H9 (cell line): ENCODE data around the gene ATP6V1B1. TPM values are rescaled to one million over a fixed set of nuclear protein-coding genes. Genes with fewer than 3 reads are reported as not detected.

ENCODE experiments used
- DNase-seq: peaks from one replicate; pipeline ENCODE4 v3.0.0-alpha.2; 2017
- H2AFZ ChIP-seq: one replicate; pipeline ENCODE4 v1.6.1; 2013; ENCODE audit warnings: mild to moderate bottlenecking, low read length, control low read depth, moderate library complexity
- H2AK5ac ChIP-seq: 2 replicates; pipeline ENCODE4 v1.6.1; 2013; ENCODE audit warnings: low read length, control low read depth, mixed read lengths; ENCODE audit not compliant: insufficient read length
- H2BK120ac ChIP-seq: one replicate; pipeline ENCODE4 v1.6.1; 2013; ENCODE audit warnings: low read depth, mild to moderate bottlenecking, low read length, control low read depth, inconsistent platforms; ENCODE audit not compliant: poor library complexity, severe bottlenecking
- H2BK12ac ChIP-seq: 2 replicates; pipeline ENCODE4 v1.6.1; 2013; ENCODE audit warnings: low read length, control low read depth, mixed read lengths, low read depth; ENCODE audit not compliant: insufficient read length
- H2BK15ac ChIP-seq: 2 replicates; pipeline ENCODE4 v1.6.1; 2013; ENCODE audit warnings: low read depth, low read length, control low read depth
- H2BK20ac ChIP-seq: one replicate; pipeline ENCODE4 v1.6.1; 2013; ENCODE audit warnings: low read depth, mild to moderate bottlenecking, low read length, control low read depth, inconsistent platforms; ENCODE audit not compliant: poor library complexity, severe bottlenecking
- H2BK5ac ChIP-seq: 2 replicates; pipeline ENCODE4 v1.6.1; 2013; ENCODE audit warnings: low read length, control low read depth, mixed read lengths; ENCODE audit not compliant: insufficient read length
- H3K14ac ChIP-seq: 2 replicates; pipeline ENCODE4 v1.6.1; 2013; ENCODE audit warnings: low read length, control low read depth; ENCODE audit not compliant: insufficient read depth
- H3K18ac ChIP-seq: 2 replicates; pipeline ENCODE4 v1.6.1; 2013; ENCODE audit warnings: low read depth, mild to moderate bottlenecking, mixed read lengths, low read length, control low read depth; ENCODE audit not compliant: insufficient read length
- H3K23ac ChIP-seq: 2 replicates; pipeline ENCODE4 v1.6.1; 2013; ENCODE audit warnings: low read length, control low read depth, mixed read lengths, low read depth; ENCODE audit not compliant: insufficient read length
- H3K23me2 ChIP-seq: 2 replicates; pipeline ENCODE4 v1.6.1; 2013; ENCODE audit warnings: low read depth, mild to moderate bottlenecking, mixed read lengths, low read length, control low read depth; ENCODE audit not compliant: insufficient read length, poor library complexity, severe bottlenecking
- H3K27ac ChIP-seq: 2 replicates; pipeline ENCODE4 v1.5.1; 2013; ENCODE audit warnings: low read length, control low read depth, mixed read lengths, low read depth; ENCODE audit not compliant: insufficient read length
- H3K27me3 ChIP-seq: 2 replicates; pipeline ENCODE4 v1.6.1; 2013; ENCODE audit warnings: low read length, control low read depth, inconsistent platforms; ENCODE audit not compliant: insufficient read depth
- H3K4ac ChIP-seq: 2 replicates; pipeline ENCODE4 v1.6.1; 2013; ENCODE audit warnings: low read depth, mild to moderate bottlenecking, control low read depth, inconsistent platforms, low read length, moderate library complexity
- H3K4me1 ChIP-seq: 2 replicates; pipeline ENCODE4 v1.6.1; 2013; ENCODE audit warnings: low read length, control low read depth, inconsistent platforms; ENCODE audit not compliant: insufficient read depth
- H3K4me2 ChIP-seq: 2 replicates; pipeline ENCODE4 v1.6.1; 2013; ENCODE audit warnings: low read length, control low read depth, mixed read lengths; ENCODE audit not compliant: insufficient read length, insufficient read depth
- H3K56ac ChIP-seq: 2 replicates; pipeline ENCODE4 v1.6.1; 2013; ENCODE audit warnings: low read depth, mild to moderate bottlenecking, mixed read lengths, low read length, control low read depth; ENCODE audit not compliant: insufficient read length
- H3K79me1 ChIP-seq: 2 replicates; pipeline ENCODE4 v1.6.1; 2013; ENCODE audit warnings: low read depth, mild to moderate bottlenecking, moderate library complexity, low read length, control low read depth, inconsistent platforms; ENCODE audit not compliant: insufficient read depth, poor library complexity, severe bottlenecking
- H3K79me2 ChIP-seq: 2 replicates; pipeline ENCODE4 v1.6.1; 2013; ENCODE audit warnings: low read length, control low read depth, inconsistent platforms; ENCODE audit not compliant: insufficient read depth
- H3K9ac ChIP-seq: 2 replicates; pipeline ENCODE4 v1.6.1; 2013; ENCODE audit warnings: low read length, control low read depth, mixed read lengths; ENCODE audit not compliant: insufficient read length; ENCODE audit errors: extremely low read depth
- H3K9me3 ChIP-seq: one replicate; pipeline ENCODE4 v1.6.1; 2013; ENCODE audit warnings: low read depth, low read length, inconsistent platforms; ENCODE audit not compliant: control insufficient read depth
- H3T11ph ChIP-seq: one replicate; pipeline ENCODE4 v1.6.1; 2013; ENCODE audit warnings: mild to moderate bottlenecking, low read length, control low read depth, inconsistent platforms
- H4K20me1 ChIP-seq: one replicate; pipeline ENCODE4 v1.6.1; 2013; ENCODE audit not compliant: control insufficient read depth, insufficient read length, insufficient read depth
- H4K5ac ChIP-seq: 2 replicates; pipeline ENCODE4 v1.6.1; 2013; ENCODE audit warnings: low read depth, mild to moderate bottlenecking, mixed read lengths, low read length, control low read depth; ENCODE audit not compliant: insufficient read length
- H4K8ac ChIP-seq: replicated peaks from 2 replicates; pipeline ENCODE4 v1.6.1; 2013; ENCODE audit warnings: low read length, control low read depth, mixed read lengths, low read depth; ENCODE audit not compliant: insufficient read length
- H4K91ac ChIP-seq: 2 replicates; pipeline ENCODE4 v1.6.1; 2013; ENCODE audit warnings: low read depth, mild to moderate bottlenecking, moderate library complexity, mixed read lengths, low read length, control low read depth; ENCODE audit not compliant: insufficient read length
- H3K27ac Mint-ChIP-seq, 3 experiments: 2 replicates in 2 of 3; 3 replicates in 1 of 3; pipeline ENCODE4 v1.8.0; 2020 to 2021; ENCODE audit warnings: mixed read lengths in 3 of 3, mild to moderate bottlenecking in 1 of 3, moderate library complexity in 1 of 3
- H3K27me3 Mint-ChIP-seq: 2 replicates; pipeline ENCODE4 v1.8.0; 2021; ENCODE audit warnings: low read depth, mild to moderate bottlenecking, moderate library complexity, mixed read lengths
- H3K36me3 Mint-ChIP-seq, 3 experiments: 2 replicates in 2 of 3; 3 replicates in 1 of 3; pipeline ENCODE4 v1.8.0; 2020 to 2021; ENCODE audit warnings: low read depth in 3 of 3, mixed read lengths in 3 of 3; ENCODE audit not compliant: insufficient read depth in 1 of 3
- H3K4me1 Mint-ChIP-seq, 2 experiments: 2 replicates each; pipeline ENCODE4 v1.8.0; 2020; ENCODE audit warnings: mixed read lengths in 2 of 2
- H3K4me3 Mint-ChIP-seq, 2 experiments: 2 replicates in 1 of 2; 3 replicates in 1 of 2; pipeline ENCODE4 v1.8.0; 2020 to 2021; ENCODE audit warnings: mild to moderate bottlenecking in 2 of 2, mixed read lengths in 2 of 2, moderate library complexity in 1 of 2
- H3K9me3 Mint-ChIP-seq, 2 experiments: 2 replicates in 1 of 2; 3 replicates in 1 of 2; pipeline ENCODE4 v1.8.0; 2020; ENCODE audit warnings: mild to moderate bottlenecking in 2 of 2, mixed read lengths in 2 of 2, moderate library complexity in 1 of 2
- CTCF ChIP-seq: fragments of 200-600 bp; sonication (generic); conservative IDR thresholded peaks from 3 replicates; pipeline ENCODE4 v1.8.0; 2021; ENCODE audit warnings: antibody characterized with exemption, mild to moderate bottlenecking
- WGBS: extraction: QIAGEN DNeasy Blood & Tissue Kit; methylation state at CpG from one replicate; pipeline ENCODE4 v1.1.7; 2013; ENCODE audit warnings: missing lambda C conversion rate, low lambda C conversion rate, mixed read lengths; ENCODE audit not compliant: insufficient read length; ENCODE audit errors: extremely low coverage; 5-methylcytosine and 5-hydroxymethylcytosine counted together
- total RNA-seq: library from RNA; stranded (reverse); gene quantifications from 2 replicates; pipeline ENCODE4 v1.2.1, GENCODE V29; 2021

The ATP6V1B1 gene
- total RNA-seq, 1 experiment from 2014 or later = not detected

GRCh38 chr2:70939001-70939838, 3.5 kb downstream of the ATP6V1B1 start:
- Mint-ChIP-seq H3K4me1 (peaks cover 47 to 72% of the 10 kb centered on the region in 2 experiments), H3K36me3 (no peaks in the 10 kb centered on the region; a peak in 1 of 7 replicates), H3K27ac (no peak overlapping the region), H3K9me3 (no peaks in the 10 kb centered on the region; a peak in 2 of 5 replicates), H3K27me3 (peaks cover 78% of the 10 kb centered on the region), H3K4me3 (peak overlapping the region in 1 of 2 experiments; percentile 50; a peak in 3 of 5 replicates)
- no peak overlapping the region for H4K5ac ChIP-seq
- no peak overlapping the region for H3K18ac ChIP-seq
- H4K91ac ChIP-seq = no peak overlapping the region
- H3K27ac ChIP-seq = no peak overlapping the region
- TF ChIP-seq CTCF = no peak
- no peak overlapping the region for H4K8ac ChIP-seq
- H3K14ac ChIP-seq = no peak overlapping the region
- DNase-seq = peak; percentile 75
- H3K56ac ChIP-seq = no peak overlapping the region
- no CpG with 5 or more reads among the region's 30 CpGs for WGBS
- H3K4me2 ChIP-seq = peak overlapping the region; percentile 22
- no peak overlapping the region for H3T11ph ChIP-seq
- no peak overlapping the region for H3K4ac ChIP-seq
- H4K20me1 ChIP-seq = no peaks in the 10 kb centered on the region
- no peak overlapping the region for H3K9ac ChIP-seq
- no peak overlapping the region for H2AFZ ChIP-seq
- H3K79me2 ChIP-seq = no peaks in the 10 kb centered on the region
- no peak overlapping the region for H3K23ac ChIP-seq
- no peak overlapping the region for H2BK12ac ChIP-seq
- peaks cover 9% of the 10 kb centered on the region; the same call in 1 of the 2 replicates for H3K4me1 ChIP-seq
- H2BK120ac ChIP-seq = no peak overlapping the region
- H3K23me2 ChIP-seq = peaks cover 4% of the 10 kb centered on the region
- peaks cover 9% of the 10 kb centered on the region; the same call in 1 of the 2 replicates for H3K27me3 ChIP-seq
- no peaks in the 10 kb centered on the region for H3K79me1 ChIP-seq
- no peak overlapping the region for H2BK20ac ChIP-seq
- no peaks in the 10 kb centered on the region for H3K9me3 ChIP-seq
- no peak overlapping the region for H2BK5ac ChIP-seq
- H2AK5ac ChIP-seq = no peak overlapping the region
- no peak overlapping the region for H2BK15ac ChIP-seq
